ENCODE data around the gene IQCF5.

DNA sequence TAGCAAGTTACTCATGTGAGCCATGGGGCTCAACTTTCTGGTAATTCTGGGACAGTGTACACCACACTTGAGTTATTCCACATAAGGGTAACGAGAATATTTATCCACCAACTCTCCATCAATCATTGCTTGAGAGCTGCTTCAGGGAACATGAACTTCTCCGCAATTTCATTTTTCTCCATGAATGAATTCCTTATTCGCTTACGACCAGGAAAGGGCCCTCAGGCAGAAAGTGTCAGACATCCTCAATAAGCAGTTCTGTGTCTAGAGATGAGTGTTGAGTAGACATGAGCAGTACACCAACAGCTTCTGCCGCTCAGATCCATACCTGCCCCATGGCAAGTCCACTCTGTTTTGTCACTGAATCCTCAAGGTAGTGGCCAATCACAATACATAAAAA lies 38.8 kb downstream of the IQCF5 start:
- TF ChIP-seq CTCF (IDR thresholded peaks at IDR 0.05), result no peak
- no peak for TF ChIP-seq REST (IDR thresholded peaks at IDR 0.05; ENCODE audit: insufficient read depth in 1 of 2, low read depth in 2 of 2, low read length in 1 of 2)
- no peak for TF ChIP-seq POLR2AphosphoS5 (IDR thresholded peaks at IDR 0.05; ENCODE audit: low read depth, low read length)
- TF ChIP-seq SIN3A (IDR thresholded peaks at IDR 0.05; ENCODE audit: borderline replicate concordance, insufficient read depth, low read depth, low read length), result no peak
